KMS-11 (cell line): ENCODE measurements around the gene PTPN23.

Experiments
- H2AFZ ChIP-seq: fragments of 200-600 bp; sonication (generic); 2 replicates; pipeline ENCODE4 v1.6.1; 2016; ENCODE audit warnings: antibody characterized with exemption, mixed run types, low read depth
- H3K27ac ChIP-seq: fragments of 200-600 bp; sonication (generic); 2 replicates; pipeline ENCODE4 v1.6.1; 2016; ENCODE audit warnings: mild to moderate bottlenecking, mixed run types
- H3K27me3 ChIP-seq: fragments of 200-600 bp; sonication (generic); 2 replicates; pipeline ENCODE4 v1.6.1; 2017; ENCODE audit warnings: mild to moderate bottlenecking, low read depth, mixed run types, moderate library complexity; ENCODE audit not compliant: insufficient read depth
- H3K36me3 ChIP-seq: fragments of 200-600 bp; sonication (generic); 2 replicates; pipeline ENCODE4 v1.6.1; 2017; ENCODE audit warnings: mild to moderate bottlenecking, mixed run types; ENCODE audit not compliant: insufficient read depth
- H3K4me1 ChIP-seq: fragments of 200-600 bp; sonication (generic); 2 replicates; pipeline ENCODE4 v1.6.1; 2016; ENCODE audit warnings: mild to moderate bottlenecking, low read depth, mixed run types; ENCODE audit not compliant: poor library complexity, severe bottlenecking
- H3K4me2 ChIP-seq: fragments of 200-600 bp; sonication (generic); 2 replicates; pipeline ENCODE4 v1.7.0; 2016; ENCODE audit warnings: mild to moderate bottlenecking, mixed run types
- H3K4me3 ChIP-seq: fragments of 200-600 bp; sonication (generic); IDR thresholded peaks from 2 replicates; pipeline ENCODE4 v1.6.1; 2017; ENCODE audit warnings: low read depth, low read length, mixed read lengths; ENCODE audit not compliant: insufficient read depth
- H3K79me2 ChIP-seq: fragments of 200-600 bp; sonication (generic); 2 replicates; pipeline ENCODE4 v1.6.1; 2016; ENCODE audit warnings: low read depth, mixed run types; ENCODE audit not compliant: insufficient read depth
- H3K9ac ChIP-seq: fragments of 200-600 bp; sonication (generic); 2 replicates; pipeline ENCODE4 v1.6.1; 2016; ENCODE audit warnings: mild to moderate bottlenecking, mixed run types
- H4K20me1 ChIP-seq: fragments of 200-600 bp; sonication (generic); 2 replicates; pipeline ENCODE4 v1.6.1; 2016; ENCODE audit warnings: mild to moderate bottlenecking, mixed run types; ENCODE audit not compliant: insufficient read depth
- CTCF ChIP-seq: fragments of 200-600 bp; sonication (generic); conservative IDR thresholded peaks from 2 replicates; pipeline ENCODE4 v1.6.1; 2017; ENCODE audit warnings: low read depth, mild to moderate bottlenecking, antibody characterized with exemption, low read length, moderate library complexity, mixed read lengths

Gene PTPN23

GRCh38 chr3:47340866-47341265, 40.0 kb upstream of the PTPN23 start:
- no peaks in the 10 kb centered on the region for H4K20me1 ChIP-seq
- no peak overlapping the region for H3K4me2 ChIP-seq
- H3K79me2 ChIP-seq = no peaks in the 10 kb centered on the region
- H3K4me1 ChIP-seq = no peaks in the 10 kb centered on the region
- H3K4me3 ChIP-seq = no peak overlapping the region
- H3K36me3 ChIP-seq = no peaks in the 10 kb centered on the region
- H2AFZ ChIP-seq = no peak overlapping the region
- H3K27ac ChIP-seq = no peak overlapping the region
- no peak overlapping the region for H3K9ac ChIP-seq
- no peak for TF ChIP-seq CTCF
- no peaks in the 10 kb centered on the region for H3K27me3 ChIP-seq

GRCh38 chr3:47342151-47342550, 38.7 kb upstream of the PTPN23 start:
- H3K4me3 ChIP-seq = no peak overlapping the region
- H2AFZ ChIP-seq = no peak overlapping the region
- no peak overlapping the region for H3K27ac ChIP-seq
- H4K20me1 ChIP-seq = no peaks in the 10 kb centered on the region
- H3K79me2 ChIP-seq = no peaks in the 10 kb centered on the region
- no peaks in the 10 kb centered on the region for H3K4me1 ChIP-seq
- no peaks in the 10 kb centered on the region for H3K27me3 ChIP-seq
- no peaks in the 10 kb centered on the region for H3K36me3 ChIP-seq
- TF ChIP-seq CTCF = no peak
- no peak overlapping the region for H3K9ac ChIP-seq
- no peak overlapping the region for H3K4me2 ChIP-seq

- Histone ChIP-seq H3K27me3 (no peaks in the 10 kb centered on the region), H3K4me2 (no peak overlapping the region), H4K20me1 (no peaks in the 10 kb centered on the region), H3K79me2 (no peaks in the 10 kb centered on the region), H3K4me3 (no peak overlapping the region), H3K9ac (no peak overlapping the region), H2AFZ (no peak overlapping the region), H3K27ac (no peak overlapping the region), H3K36me3 (no peaks in the 10 kb centered on the region), H3K4me1 (no peaks in the 10 kb centered on the region)
- TF ChIP-seq CTCF = no peak
Measured at GRCh38 chr3:47342812-47343211, 38.0 kb upstream of the PTPN23 start.

GRCh38 chr3:47343471-47343971, 37.3 kb upstream of the PTPN23 start:
- Histone ChIP-seq H2AFZ (no peak overlapping the region), H4K20me1 (no peaks in the 10 kb centered on the region), H3K9ac (no peak overlapping the region), H3K4me2 (no peak overlapping the region), H3K4me1 (no peaks in the 10 kb centered on the region), H3K79me2 (no peaks in the 10 kb centered on the region), H3K36me3 (no peaks in the 10 kb centered on the region), H3K27me3 (no peaks in the 10 kb centered on the region), H3K4me3 (no peak overlapping the region), H3K27ac (no peak overlapping the region)
- no peak for TF ChIP-seq CTCF

- Histone ChIP-seq H3K79me2 (no peaks in the 10 kb centered on the region), H3K9ac (no peak overlapping the region), H3K36me3 (no peaks in the 10 kb centered on the region), H3K27me3 (no peaks in the 10 kb centered on the region), H2AFZ (no peak overlapping the region), H3K4me2 (no peak overlapping the region), H4K20me1 (no peaks in the 10 kb centered on the region), H3K4me3 (no peak overlapping the region), H3K27ac (no peak overlapping the region), H3K4me1 (no peaks in the 10 kb centered on the region)
- no peak for TF ChIP-seq CTCF
Measured at GRCh38 chr3:47344971-47345370, 35.9 kb upstream of the PTPN23 start.
